ENCODE measurements around the gene PGK1. TPM values are rescaled to one million over a fixed set of nuclear protein-coding genes. Genes with fewer than 3 reads are reported as not detected.
"Not testable (repeated sequence)": the region's sequence is repeated elsewhere in the genome, so short reads cannot be mapped to it uniquely, and the experiment has no call there.

Gene PGK1
- total RNA-seq, 1 donor from 2014 or later: 250 TPM

DNA sequence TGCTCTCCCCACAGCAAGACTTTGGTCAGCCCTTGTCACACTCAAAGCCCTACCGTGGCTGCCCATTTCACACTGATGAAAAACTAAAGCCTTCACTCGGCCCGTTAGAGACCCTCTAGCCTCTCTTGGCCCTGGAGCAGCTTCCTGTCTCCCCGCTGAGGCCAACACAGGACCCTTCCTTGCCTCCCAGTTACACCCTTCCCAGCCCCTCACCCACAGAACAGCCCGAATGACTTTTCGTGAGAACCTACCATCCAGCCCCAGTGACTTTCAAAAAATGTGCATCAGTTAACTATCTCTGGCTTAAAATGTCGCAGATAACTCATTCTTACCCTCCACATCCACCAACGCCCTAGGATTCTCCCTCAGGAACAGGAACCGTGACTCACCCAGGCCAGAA, 36.2 kb downstream of the PGK1 start:
- H3K4me3 ChIP-seq: peak overlapping the region; percentile 70
- no peak for DNase-seq
- TF ChIP-seq, protein P1, sequence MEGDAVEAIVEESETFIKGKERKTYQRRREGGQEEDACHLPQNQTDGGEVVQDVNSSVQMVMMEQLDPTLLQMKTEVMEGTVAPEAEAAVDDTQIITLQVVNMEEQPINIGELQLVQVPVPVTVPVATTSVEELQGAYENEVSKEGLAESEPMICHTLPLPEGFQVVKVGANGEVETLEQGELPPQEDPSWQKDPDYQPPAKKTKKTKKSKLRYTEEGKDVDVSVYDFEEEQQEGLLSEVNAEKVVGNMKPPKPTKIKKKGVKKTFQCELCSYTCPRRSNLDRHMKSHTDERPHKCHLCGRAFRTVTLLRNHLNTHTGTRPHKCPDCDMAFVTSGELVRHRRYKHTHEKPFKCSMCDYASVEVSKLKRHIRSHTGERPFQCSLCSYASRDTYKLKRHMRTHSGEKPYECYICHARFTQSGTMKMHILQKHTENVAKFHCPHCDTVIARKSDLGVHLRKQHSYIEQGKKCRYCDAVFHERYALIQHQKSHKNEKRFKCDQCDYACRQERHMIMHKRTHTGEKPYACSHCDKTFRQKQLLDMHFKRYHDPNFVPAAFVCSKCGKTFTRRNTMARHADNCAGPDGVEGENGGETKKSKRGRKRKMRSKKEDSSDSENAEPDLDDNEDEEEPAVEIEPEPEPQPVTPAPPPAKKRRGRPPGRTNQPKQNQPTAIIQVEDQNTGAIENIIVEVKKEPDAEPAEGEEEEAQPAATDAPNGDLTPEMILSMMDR (IDR thresholded peaks at IDR 0.05): no peak
- no peaks in the 10 kb centered on the region for H3K27me3 ChIP-seq
- ATAC-seq: no peak
- H3K9me3 ChIP-seq: no peaks in the 10 kb centered on the region
- H3K4me1 ChIP-seq: no peaks in the 10 kb centered on the region
- H3K27ac ChIP-seq: no peak overlapping the region
- intact Hi-C loops (cut with DNase I): no loop called here
- H3K36me3 ChIP-seq: no peaks in the 10 kb centered on the region

DNA sequence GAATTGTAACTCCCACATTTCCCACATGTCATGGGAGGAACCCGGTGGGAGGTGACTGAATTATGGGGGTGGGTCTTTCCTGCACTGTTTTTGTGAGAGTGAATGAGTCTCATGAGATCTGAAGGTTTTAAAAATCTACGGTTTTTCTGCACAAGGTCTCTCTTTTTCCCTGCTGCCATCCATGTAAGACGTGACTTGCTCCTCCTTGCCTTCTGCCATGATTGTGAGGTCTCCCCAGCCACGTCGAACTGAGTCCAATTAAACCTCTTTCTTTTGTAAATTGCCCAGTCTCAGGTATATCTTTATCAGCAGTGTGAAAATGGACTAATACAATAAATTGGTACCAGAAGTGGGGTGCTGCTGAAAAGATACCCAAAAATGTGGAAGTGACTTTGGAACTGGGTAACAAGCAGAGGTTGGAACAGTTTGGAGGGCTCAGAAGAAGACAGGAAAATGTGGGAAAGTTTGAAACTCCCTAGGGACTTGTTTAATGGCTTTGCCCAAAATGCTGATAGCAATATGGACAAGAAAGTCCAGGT, 43.0 kb downstream of the PGK1 start:
- H3K27me3 ChIP-seq: not testable (repeated sequence)

DNA sequence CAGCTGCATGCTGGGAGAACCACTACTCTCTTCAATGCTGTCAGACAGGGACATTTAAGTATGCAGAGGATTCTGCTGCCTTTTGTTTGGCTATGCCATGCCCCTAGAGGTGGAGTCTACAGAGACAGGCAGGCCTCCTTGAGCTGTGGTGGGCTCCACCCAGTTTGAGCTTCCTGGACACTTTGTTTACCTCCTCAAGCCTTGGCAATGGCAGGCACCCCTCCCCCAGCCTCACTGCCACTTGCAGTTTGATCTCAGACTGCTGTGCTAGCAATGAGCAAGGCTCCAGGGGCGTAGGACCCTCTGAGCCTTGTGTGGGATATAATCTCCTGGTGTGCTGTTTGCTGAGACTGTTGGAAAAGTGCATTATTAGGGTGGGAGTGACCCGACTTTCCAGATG, 53.3 kb downstream of the PGK1 start:
- H3K4me1 ChIP-seq; DNase-seq; H3K27ac ChIP-seq; H3K27me3 ChIP-seq; H3K36me3 ChIP-seq; H3K4me3 ChIP-seq; H3K9me3 ChIP-seq; ATAC-seq; intact Hi-C loops (cut with DNase I): not testable (repeated sequence)

More for the DNA sequence above, 43.0 kb downstream of the PGK1 start:
- DNase-seq; H3K9me3 ChIP-seq; H3K36me3 ChIP-seq; H3K4me3 ChIP-seq; ATAC-seq; intact Hi-C loops (cut with DNase I); H3K27ac ChIP-seq; H3K4me1 ChIP-seq: not testable (repeated sequence)

GRCh38 chrX:78157846-78158245, 53.8 kb downstream of the PGK1 start:
- H3K27me3 ChIP-seq; H3K4me1 ChIP-seq; DNase-seq; H3K27ac ChIP-seq; H3K36me3 ChIP-seq; H3K4me3 ChIP-seq; ATAC-seq; H3K9me3 ChIP-seq; intact Hi-C loops (cut with DNase I): not testable (repeated sequence)

DNA sequence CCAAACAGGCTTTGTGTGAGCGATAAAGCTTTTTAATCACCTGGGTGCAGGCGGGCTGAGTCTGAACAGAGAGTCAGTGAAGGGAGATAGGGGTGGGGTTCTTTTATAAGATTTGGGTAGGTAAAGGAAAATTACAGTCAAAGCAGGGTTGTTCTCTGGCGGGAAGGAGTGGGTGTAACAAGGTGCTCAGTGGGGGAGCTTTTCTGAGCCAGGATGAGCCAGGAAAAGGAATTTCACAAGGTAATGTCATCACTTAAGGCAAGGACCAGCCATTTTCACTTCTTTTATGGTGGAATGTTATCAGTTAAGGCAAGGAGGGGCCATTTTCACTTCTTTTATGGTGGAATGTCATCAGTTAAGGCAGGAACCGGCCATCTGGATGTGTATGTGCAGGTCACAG, 56.7 kb downstream of the PGK1 start:
- ATAC-seq; intact Hi-C loops (cut with DNase I); H3K9me3 ChIP-seq; DNase-seq; H3K27ac ChIP-seq; H3K27me3 ChIP-seq; H3K4me1 ChIP-seq; H3K4me3 ChIP-seq; H3K36me3 ChIP-seq: not testable (repeated sequence)

DNA sequence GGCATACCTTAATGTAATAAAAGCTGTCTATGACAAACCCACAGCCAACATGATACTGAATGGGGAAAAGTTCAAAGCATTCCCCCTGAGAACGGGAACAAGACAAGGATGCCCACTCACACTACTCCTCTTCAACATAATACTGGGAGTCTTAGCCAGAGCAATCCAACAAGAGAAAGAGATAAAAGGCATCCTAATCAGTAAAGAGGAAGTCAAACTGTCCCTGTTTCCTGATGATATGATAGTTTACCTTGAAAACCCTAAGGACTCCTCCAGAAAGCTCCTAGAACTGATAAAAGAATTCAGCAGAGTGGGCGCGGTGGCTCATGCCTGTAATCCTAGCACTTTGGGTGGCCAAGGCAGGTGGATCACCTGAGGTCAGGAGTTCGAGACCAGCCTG, 59.1 kb downstream of the PGK1 start:
- H3K27me3 ChIP-seq; H3K9me3 ChIP-seq; H3K4me3 ChIP-seq; H3K27ac ChIP-seq; intact Hi-C loops (cut with DNase I); H3K36me3 ChIP-seq; H3K4me1 ChIP-seq; ATAC-seq; DNase-seq: not testable (repeated sequence)

GRCh38 chrX:78165425-78165824, 61.4 kb downstream of the PGK1 start:
- intact Hi-C loops (cut with DNase I): no loop called here
- TF ChIP-seq, protein P1 (IDR thresholded peaks at IDR 0.05): no peak

GRCh38 chrX:78168065-78168464, 64.0 kb downstream of the PGK1 start:
- Histone ChIP-seq H3K27ac (no peak overlapping the region), H3K4me3 (no peak overlapping the region), H3K27me3 (no peaks in the 10 kb centered on the region), H3K36me3 (no peaks in the 10 kb centered on the region), H3K9me3 (no peaks in the 10 kb centered on the region), H3K4me1 (no peaks in the 10 kb centered on the region)
- ATAC-seq (no peak), DNase-seq (no peak)
- intact Hi-C loops (cut with DNase I): no loop called here
- TF ChIP-seq, protein P1 (IDR thresholded peaks at IDR 0.05): no peak

More at GRCh38 chrX:78165425-78165824, 61.4 kb downstream of the PGK1 start:
- H3K36me3 ChIP-seq: no peaks in the 10 kb centered on the region
- ATAC-seq: no peak
- H3K9me3 ChIP-seq: no peaks in the 10 kb centered on the region
- H3K4me3 ChIP-seq: no peak overlapping the region
- no peak overlapping the region for H3K27ac ChIP-seq
- DNase-seq: no peak
- H3K27me3 ChIP-seq: no peaks in the 10 kb centered on the region
- no peaks in the 10 kb centered on the region for H3K4me1 ChIP-seq

Other genes with a start within 250 kb of the PGK1 start
- gene MAGT1, start 208.8 kb upstream of the PGK1 start, total RNA-seq: 64.0 TPM
- gene COX7B, start 204.8 kb upstream of the PGK1 start, total RNA-seq: 174 TPM
- gene ATP7A, start 193.6 kb upstream of the PGK1 start, total RNA-seq: 16.4 TPM
- not detected for gene PGAM4, start 134.6 kb upstream of the PGK1 start, total RNA-seq
- gene TAF9B, start 35.4 kb downstream of the PGK1 start, total RNA-seq: 12.9 TPM
- 8.7 TPM for gene CYSLTR1, start 223.4 kb downstream of the PGK1 start, total RNA-seq

All from upper lobe of right lung (tissue), 1 donor.